GM18873 (cell line): ENCODE results near the gene MPZ.
"Not testable (repeated sequence)": the region's sequence is repeated elsewhere in the genome, so short reads cannot be mapped to it uniquely, and the experiment has no call there.

Source experiments
- ATAC-seq: cut with Tn5 transposase; IDR thresholded peaks from one replicate; pipeline ENCODE4 v1.9.1; 2021; ENCODE audit warnings: mild to moderate bottlenecking, moderate library complexity, moderate number of reproducible peaks; ENCODE audit not compliant: unreplicated experiment, low FRiP score

The MPZ gene

GRCh38 chr1:161258439-161259344 lies 51.1 kb downstream of the MPZ start, which contains the start of gene PCP4L1:
PCP4L1 (plus strand) TSS chr1:161258745; CDS start chr1:161258975, 230 bp downstream.
- ATAC-seq = no peak

GRCh38 chr1:161257109-161257508 lies 52.7 kb downstream of the MPZ start:
- not testable (repeated sequence) for ATAC-seq

GRCh38 chr1:161255955-161256520 lies 53.7 kb downstream of the MPZ start:
- not testable (repeated sequence) for ATAC-seq

- ATAC-seq = not testable (repeated sequence)
Observed at GRCh38 chr1:161255302-161255701, 54.5 kb downstream of the MPZ start.
